GM23338 (cell line): Measurements from ENCODE around the gene ITSN2.

Source experiments
- EZH2 ChIP-seq: fragments of 200-600 bp; sonication (generic); IDR thresholded peaks from one replicate; pipeline ENCODE4 v1.8.0; 2017; ENCODE audit warnings: antibody characterized with exemption, mild to moderate bottlenecking, low read depth; ENCODE audit not compliant: unreplicated experiment
- POLR2AphosphoS5 ChIP-seq: IDR thresholded peaks from 2 replicates; pipeline ENCODE4 v1.6.1; 2016; ENCODE audit warnings: antibody characterized with exemption, low read depth
- TF ChIP-seq, protein P1 (sequence below), 2 experiments: fragments of 200-600 bp in 1 of 2; sonication (generic) in 1 of 2; conservative IDR thresholded peaks; 2 replicates each; pipeline versions ENCODE4 v1.5.1 to v1.6.1; 2016 to 2017; ENCODE audit warnings: antibody characterized with exemption in 2 of 2, low read depth in 2 of 2, mild to moderate bottlenecking in 2 of 2, moderate library complexity in 1 of 2
- TF ChIP-seq, protein P2 (sequence below): IDR thresholded peaks from 2 replicates; pipeline ENCODE4 v1.6.1; 2016; ENCODE audit warnings: antibody characterized with exemption

DNA sequence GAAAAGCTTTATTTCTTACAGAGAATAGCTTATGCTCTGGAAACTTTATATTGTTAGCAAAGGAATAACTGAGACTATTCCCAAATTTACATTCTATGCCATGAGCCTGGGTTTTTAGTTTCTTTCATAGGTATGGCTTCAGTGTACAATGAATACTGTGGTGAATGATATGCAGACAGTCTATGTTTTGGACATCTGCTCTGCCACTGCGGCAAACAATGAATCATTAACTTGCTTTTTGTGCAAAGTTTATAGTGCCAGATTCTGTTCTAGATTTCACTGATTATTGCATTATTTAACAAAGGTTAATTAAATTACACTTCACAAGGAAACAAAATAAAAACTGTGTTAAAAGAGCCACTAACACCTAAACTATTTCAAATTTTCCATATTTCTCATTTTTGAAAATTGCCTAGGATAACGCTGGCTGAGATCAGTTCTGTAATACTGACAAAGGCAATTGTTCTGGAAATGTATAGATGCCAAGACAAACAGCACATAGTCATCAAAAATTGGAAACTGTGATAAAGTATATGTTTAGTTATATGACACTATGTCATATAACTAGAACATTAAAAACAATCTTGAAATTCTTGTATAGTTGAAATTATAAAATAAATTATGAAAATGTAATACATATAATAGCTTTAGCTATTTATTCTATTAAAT, 74.7 kb downstream of the ITSN2 start:
- TF ChIP-seq, protein P1, sequence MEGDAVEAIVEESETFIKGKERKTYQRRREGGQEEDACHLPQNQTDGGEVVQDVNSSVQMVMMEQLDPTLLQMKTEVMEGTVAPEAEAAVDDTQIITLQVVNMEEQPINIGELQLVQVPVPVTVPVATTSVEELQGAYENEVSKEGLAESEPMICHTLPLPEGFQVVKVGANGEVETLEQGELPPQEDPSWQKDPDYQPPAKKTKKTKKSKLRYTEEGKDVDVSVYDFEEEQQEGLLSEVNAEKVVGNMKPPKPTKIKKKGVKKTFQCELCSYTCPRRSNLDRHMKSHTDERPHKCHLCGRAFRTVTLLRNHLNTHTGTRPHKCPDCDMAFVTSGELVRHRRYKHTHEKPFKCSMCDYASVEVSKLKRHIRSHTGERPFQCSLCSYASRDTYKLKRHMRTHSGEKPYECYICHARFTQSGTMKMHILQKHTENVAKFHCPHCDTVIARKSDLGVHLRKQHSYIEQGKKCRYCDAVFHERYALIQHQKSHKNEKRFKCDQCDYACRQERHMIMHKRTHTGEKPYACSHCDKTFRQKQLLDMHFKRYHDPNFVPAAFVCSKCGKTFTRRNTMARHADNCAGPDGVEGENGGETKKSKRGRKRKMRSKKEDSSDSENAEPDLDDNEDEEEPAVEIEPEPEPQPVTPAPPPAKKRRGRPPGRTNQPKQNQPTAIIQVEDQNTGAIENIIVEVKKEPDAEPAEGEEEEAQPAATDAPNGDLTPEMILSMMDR (conservative IDR thresholded peaks at IDR 0.05; ENCODE audit: low read depth in 2 of 2) = no peak
- TF ChIP-seq, protein P2, sequence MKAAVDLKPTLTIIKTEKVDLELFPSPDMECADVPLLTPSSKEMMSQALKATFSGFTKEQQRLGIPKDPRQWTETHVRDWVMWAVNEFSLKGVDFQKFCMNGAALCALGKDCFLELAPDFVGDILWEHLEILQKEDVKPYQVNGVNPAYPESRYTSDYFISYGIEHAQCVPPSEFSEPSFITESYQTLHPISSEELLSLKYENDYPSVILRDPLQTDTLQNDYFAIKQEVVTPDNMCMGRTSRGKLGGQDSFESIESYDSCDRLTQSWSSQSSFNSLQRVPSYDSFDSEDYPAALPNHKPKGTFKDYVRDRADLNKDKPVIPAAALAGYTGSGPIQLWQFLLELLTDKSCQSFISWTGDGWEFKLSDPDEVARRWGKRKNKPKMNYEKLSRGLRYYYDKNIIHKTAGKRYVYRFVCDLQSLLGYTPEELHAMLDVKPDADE = no peak
- TF ChIP-seq EZH2 (no peak), POLR2AphosphoS5 (no peak)
